Neutrophil (primary cell): Measurements from ENCODE around the gene ZFP64.

ENCODE experiments used
- H3K27ac ChIP-seq: fragments of 200-600 bp; sonication (generic); 2 replicates; pipeline ENCODE4 v1.5.1; 2016; ENCODE audit warnings: mild to moderate bottlenecking, moderate library complexity
- H3K27me3 ChIP-seq: fragments of 200-600 bp; sonication (generic); 2 replicates; pipeline ENCODE4 v1.6.0; 2016; ENCODE audit warnings: mild to moderate bottlenecking
- H3K36me3 ChIP-seq: fragments of 200-600 bp; sonication (generic); 2 replicates; pipeline ENCODE4 v1.5.1; 2017
- H3K4me1 ChIP-seq, 2 experiments: fragments of 200-600 bp in 1 of 2; sonication (generic) in 1 of 2; 1 replicate in 1 of 2; 2 replicates in 1 of 2; pipeline versions ENCODE4 v1.5.1 to v1.6.1; 2013 to 2016; ENCODE audit warnings: low read depth in 1 of 2, low read length in 1 of 2, mild to moderate bottlenecking in 1 of 2, moderate library complexity in 1 of 2; ENCODE audit not compliant: control insufficient read depth in 1 of 2, insufficient read depth in 1 of 2
- H3K4me3 ChIP-seq, 2 experiments: fragments of 200-600 bp in 1 of 2; sonication (generic) in 1 of 2; 1 replicate in 1 of 2; 2 replicates in 1 of 2; pipeline ENCODE4 v1.5.1; 2013 to 2016; ENCODE audit warnings: low read depth in 1 of 2, low read length in 1 of 2, mild to moderate bottlenecking in 1 of 2, moderate library complexity in 1 of 2
- H3K9me3 ChIP-seq: fragments of 200-600 bp; sonication (generic); 2 replicates; pipeline ENCODE4 v1.5.1; 2016
- TF ChIP-seq, protein P1 (sequence below): fragments of 200-600 bp; sonication (generic); IDR thresholded peaks from 2 replicates; pipeline ENCODE4 v1.5.1; 2016; ENCODE audit warnings: antibody characterized with exemption

Gene ZFP64

DNA sequence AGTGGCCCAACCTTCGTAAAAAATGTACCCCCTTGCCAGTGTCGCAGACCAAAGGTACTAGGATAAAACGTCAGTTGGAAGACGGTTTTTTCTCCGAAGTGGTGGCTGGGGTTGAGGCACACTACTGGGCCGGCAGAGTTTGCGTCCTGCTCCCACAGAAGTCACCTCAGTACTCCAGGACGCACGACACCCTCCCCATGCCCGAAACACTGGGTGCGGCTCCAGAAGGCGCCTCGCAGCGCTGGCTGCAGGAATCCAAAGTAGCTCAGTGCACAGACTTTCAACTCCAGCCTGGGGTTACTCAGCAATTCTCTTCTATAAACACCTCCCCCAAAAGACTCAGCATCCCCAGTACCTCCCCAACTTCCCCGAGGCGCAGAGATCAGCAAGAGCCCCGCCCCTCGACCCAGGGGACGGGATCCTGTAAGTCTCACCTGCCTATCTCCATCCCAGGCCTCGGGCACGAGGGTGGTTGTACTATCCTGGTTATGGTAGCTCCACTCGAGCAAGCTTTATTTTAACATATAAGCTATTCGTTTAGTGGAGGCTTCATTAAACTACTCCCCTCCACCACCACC, 88.2 kb downstream of the ZFP64 start:
- Histone ChIP-seq H3K4me3 (no peak overlapping the region), H3K27ac (no peak overlapping the region), H3K9me3 (no peaks in the 10 kb centered on the region), H3K36me3 (no peaks in the 10 kb centered on the region), H3K27me3 (peaks cover 74% of the 10 kb centered on the region), H3K4me1 (peaks cover 26 to 27% of the 10 kb centered on the region in 2 experiments)
- TF ChIP-seq, protein P1, sequence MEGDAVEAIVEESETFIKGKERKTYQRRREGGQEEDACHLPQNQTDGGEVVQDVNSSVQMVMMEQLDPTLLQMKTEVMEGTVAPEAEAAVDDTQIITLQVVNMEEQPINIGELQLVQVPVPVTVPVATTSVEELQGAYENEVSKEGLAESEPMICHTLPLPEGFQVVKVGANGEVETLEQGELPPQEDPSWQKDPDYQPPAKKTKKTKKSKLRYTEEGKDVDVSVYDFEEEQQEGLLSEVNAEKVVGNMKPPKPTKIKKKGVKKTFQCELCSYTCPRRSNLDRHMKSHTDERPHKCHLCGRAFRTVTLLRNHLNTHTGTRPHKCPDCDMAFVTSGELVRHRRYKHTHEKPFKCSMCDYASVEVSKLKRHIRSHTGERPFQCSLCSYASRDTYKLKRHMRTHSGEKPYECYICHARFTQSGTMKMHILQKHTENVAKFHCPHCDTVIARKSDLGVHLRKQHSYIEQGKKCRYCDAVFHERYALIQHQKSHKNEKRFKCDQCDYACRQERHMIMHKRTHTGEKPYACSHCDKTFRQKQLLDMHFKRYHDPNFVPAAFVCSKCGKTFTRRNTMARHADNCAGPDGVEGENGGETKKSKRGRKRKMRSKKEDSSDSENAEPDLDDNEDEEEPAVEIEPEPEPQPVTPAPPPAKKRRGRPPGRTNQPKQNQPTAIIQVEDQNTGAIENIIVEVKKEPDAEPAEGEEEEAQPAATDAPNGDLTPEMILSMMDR = no peak

DNA sequence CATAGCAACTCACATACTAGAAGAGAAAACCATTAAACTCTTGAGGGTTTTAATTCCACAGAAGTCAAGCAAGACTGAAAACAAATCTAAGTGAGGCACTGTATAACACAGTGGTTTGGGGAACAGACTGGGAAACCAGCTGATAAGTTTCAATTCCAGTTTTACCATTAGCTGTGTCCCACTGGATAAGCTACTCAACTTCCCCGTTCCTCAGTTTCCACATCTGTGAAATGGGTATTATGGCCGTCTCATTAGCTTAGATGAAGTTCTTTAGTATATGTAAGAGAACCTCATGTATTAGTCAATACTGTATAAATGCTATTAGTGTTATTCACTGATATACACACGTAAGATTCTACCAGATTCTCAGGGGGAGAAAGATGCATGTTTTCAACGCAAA, 89.0 kb downstream of the ZFP64 start:
- TF ChIP-seq, protein P1 = no peak
- no peak overlapping the region for H3K27ac ChIP-seq

DNA sequence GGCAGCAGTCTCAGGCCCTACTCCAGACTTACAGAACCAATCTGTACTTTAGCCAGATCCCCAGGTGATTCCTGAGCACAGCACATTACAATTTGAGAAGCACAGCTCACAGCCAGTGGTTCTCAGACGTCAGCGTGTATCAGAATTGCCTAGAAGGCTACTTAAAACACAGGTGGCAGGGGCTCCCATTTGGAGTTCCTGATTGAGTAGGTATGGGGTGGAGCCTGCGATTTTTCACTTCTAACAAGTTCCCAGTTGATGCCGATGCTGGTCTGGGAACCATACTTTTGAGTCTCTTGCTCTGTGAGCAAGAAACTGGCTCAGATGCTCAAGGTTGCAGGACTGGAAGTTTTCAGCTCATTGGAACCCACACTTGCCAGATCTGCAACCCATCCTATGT, 89.5 kb downstream of the ZFP64 start:
- Histone ChIP-seq H3K4me3 (no peak overlapping the region), H3K4me1 (peaks cover 26 to 27% of the 10 kb centered on the region in 2 experiments), H3K36me3 (no peaks in the 10 kb centered on the region), H3K27me3 (peaks cover 65% of the 10 kb centered on the region), H3K27ac (no peak overlapping the region), H3K9me3 (no peaks in the 10 kb centered on the region)
- TF ChIP-seq, protein P1 = no peak

More for the DNA sequence above, 89.0 kb downstream of the ZFP64 start:
- Histone ChIP-seq H3K4me1 (peaks cover 26 to 27% of the 10 kb centered on the region in 2 experiments), H3K9me3 (no peaks in the 10 kb centered on the region), H3K36me3 (no peaks in the 10 kb centered on the region), H3K27me3 (peaks cover 69% of the 10 kb centered on the region), H3K4me3 (no peak overlapping the region)
